ENCODE data around the gene STIM1.
"Not testable (repeated sequence)": the region's sequence is repeated elsewhere in the genome, so short reads cannot be mapped to it uniquely, and the experiment has no call there.

STIM1 gene

GRCh38 chr11:3994030-3994640 is 138.7 kb downstream of the STIM1 start:
- POLR2A ChIA-PET: no interaction called here
- H3K4me3 ChIP-seq (ENCODE audit: low read depth, low read length): no peak overlapping the region
- CTCF ChIA-PET: no interaction called here
- TF ChIP-seq, protein P1, sequence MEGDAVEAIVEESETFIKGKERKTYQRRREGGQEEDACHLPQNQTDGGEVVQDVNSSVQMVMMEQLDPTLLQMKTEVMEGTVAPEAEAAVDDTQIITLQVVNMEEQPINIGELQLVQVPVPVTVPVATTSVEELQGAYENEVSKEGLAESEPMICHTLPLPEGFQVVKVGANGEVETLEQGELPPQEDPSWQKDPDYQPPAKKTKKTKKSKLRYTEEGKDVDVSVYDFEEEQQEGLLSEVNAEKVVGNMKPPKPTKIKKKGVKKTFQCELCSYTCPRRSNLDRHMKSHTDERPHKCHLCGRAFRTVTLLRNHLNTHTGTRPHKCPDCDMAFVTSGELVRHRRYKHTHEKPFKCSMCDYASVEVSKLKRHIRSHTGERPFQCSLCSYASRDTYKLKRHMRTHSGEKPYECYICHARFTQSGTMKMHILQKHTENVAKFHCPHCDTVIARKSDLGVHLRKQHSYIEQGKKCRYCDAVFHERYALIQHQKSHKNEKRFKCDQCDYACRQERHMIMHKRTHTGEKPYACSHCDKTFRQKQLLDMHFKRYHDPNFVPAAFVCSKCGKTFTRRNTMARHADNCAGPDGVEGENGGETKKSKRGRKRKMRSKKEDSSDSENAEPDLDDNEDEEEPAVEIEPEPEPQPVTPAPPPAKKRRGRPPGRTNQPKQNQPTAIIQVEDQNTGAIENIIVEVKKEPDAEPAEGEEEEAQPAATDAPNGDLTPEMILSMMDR (IDR thresholded peaks at IDR 0.05; ENCODE audit: insufficient read depth, low read length, missing control alignments): no peak
- DNase-seq (ENCODE audit: low read depth, low spot score): no peak

DNA sequence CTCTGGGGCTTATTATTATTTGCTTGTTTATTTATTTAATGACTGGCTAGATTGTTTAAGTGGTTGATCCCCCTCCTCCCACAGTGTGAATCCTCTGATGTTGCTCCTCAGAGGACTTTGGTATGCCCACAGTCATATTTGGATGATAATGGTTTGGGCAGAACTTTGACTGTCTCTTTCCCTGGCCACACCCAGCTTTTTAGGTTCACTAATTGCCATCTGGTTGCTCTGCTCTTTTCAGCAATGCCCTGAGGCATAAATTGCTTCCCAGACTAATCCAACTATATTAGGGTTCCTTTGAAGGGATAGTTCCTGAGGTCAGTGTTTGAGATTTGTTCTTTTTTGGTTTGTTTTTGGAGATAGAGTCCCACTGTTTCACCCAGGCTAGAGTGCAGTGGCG is 139.8 kb downstream of the STIM1 start:
- TF ChIP-seq, protein P1 (IDR thresholded peaks at IDR 0.05; ENCODE audit: insufficient read depth, low read length, missing control alignments): no peak
- POLR2A ChIA-PET: interaction anchor here (1.2 kb wide), 1 partner anchor 141 kb away, joined by 3 read pairs; no protein-coding TSS in a partner anchor
- CTCF ChIA-PET: interaction anchor here (1.5 kb wide), 1 partner anchor 146 kb away, joined by 5 read pairs; no protein-coding TSS in a partner anchor
- no peak overlapping the region for H3K4me3 ChIP-seq (ENCODE audit: low read depth, low read length)
- no peak for DNase-seq (ENCODE audit: low read depth, low spot score)

- ChIA-PET POLR2A (interaction anchor here (1.2 kb wide), 1 partner anchor 141 kb away, joined by 3 read pairs; no protein-coding TSS in a partner anchor), CTCF (interaction anchor here (1.0 to 1.5 kb wide), 6 partner anchors 12 to 155 kb away, joined by 3 to 6 read pairs (median 4); no protein-coding TSS in a partner anchor)
- no peak overlapping the region for H3K4me3 ChIP-seq (ENCODE audit: low read depth, low read length)
- TF ChIP-seq, protein P1 (IDR thresholded peaks at IDR 0.05; ENCODE audit: insufficient read depth, low read length, missing control alignments): no peak
- no peak for DNase-seq (ENCODE audit: low read depth, low spot score)
These were observed 140.6 kb downstream of the STIM1 start for GRCh38 chr11:3995949-3996554.

DNA sequence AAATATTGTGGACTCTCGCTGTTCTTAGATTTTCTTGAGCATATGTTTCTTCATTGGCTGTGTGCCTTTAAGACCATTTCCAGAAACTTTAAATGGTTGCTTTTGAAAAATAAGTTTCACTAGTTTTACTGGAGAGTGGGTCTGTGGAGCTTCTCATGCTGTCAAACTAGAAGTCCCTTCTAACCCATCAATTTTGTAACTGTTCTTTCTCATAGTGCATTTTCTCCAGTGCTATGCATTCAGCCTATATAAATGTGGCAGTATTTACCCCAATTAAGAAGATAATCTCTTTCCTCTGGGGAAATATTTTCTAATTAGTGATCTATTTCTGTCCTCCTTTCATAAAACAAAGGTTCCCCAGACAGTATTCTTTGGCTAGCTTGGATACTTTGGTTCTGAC is 141.2 kb downstream of the STIM1 start:
- TF ChIP-seq, protein P1 (IDR thresholded peaks at IDR 0.05; ENCODE audit: insufficient read depth, low read length, missing control alignments): no peak
- no peak for DNase-seq (ENCODE audit: low read depth, low spot score)
- no peak overlapping the region for H3K4me3 ChIP-seq (ENCODE audit: low read depth, low read length)
- ChIA-PET POLR2A (interaction anchor here (1.2 kb wide), 1 partner anchor 142 kb away, joined by 3 read pairs; no protein-coding TSS in a partner anchor), CTCF (interaction anchor here (1.0 to 1.5 kb wide), 6 partner anchors 13 to 155 kb away, joined by 3 to 6 read pairs (median 4); no protein-coding TSS in a partner anchor)

DNA sequence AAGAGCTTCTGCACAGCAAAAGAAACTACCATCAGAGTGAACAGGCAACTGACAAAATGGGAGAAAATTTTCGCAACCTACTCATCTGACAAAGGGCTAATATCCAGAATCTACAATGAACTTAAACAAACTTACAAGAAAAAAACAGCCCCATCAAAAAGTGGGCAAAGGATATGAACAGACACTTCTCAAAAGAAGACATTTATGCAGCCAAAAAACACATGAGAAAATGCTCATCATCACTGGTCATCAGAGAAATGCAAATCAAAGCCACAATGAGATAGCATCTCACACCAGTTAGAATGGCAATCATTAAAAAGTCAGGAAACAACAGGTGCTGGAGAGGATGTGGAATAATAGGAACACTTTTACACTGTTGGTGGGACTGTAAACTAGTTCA is 149.3 kb downstream of the STIM1 start:
- POLR2A ChIA-PET; H3K4me3 ChIP-seq (ENCODE audit: low read depth, low read length); DNase-seq (ENCODE audit: low read depth, low spot score); CTCF ChIA-PET: not testable (repeated sequence)

DNA sequence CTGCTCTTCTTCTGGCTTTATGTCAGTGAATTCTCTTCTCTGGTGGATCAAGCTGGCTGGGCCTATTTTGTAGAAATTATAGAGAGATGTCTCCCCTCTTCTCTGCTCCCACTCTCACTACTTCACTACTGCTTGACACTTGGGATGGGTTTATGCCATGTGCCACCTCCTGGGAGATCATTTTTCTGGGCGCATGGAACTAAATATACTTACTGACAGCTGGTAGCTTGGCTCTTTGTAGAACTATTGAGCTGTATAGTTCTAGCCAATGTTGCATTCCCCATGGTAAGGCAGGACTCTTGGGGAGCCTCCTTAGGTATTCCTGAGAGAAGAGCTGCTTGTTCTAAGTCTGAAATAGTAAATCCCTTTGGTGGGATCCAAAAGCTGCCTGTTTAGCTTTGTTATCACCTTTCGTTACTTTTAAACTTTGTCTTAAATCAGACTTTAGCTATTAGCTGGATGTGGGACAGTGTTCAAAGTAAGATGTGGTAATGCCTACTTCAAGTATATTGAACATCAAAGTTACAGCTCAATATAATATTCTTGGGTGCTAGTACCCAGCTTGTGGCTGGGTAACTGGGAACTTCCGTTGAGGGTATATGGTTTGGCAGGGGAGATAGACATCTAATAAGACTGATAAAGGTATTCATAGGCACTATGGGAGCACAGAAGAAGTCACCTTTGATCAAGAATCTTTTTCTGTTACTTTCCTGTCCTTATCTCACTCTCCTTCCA is 151.6 kb downstream of the STIM1 start:
- H3K4me3 ChIP-seq (ENCODE audit: low read depth, low read length): no peak overlapping the region
- TF ChIP-seq, protein P1 (IDR thresholded peaks at IDR 0.05; ENCODE audit: insufficient read depth, low read length, missing control alignments): no peak
- POLR2A ChIA-PET: no interaction called here
- CTCF ChIA-PET: no interaction called here
- DNase-seq (ENCODE audit: low read depth, low spot score): no peak
